PC-9 (cell line): ENCODE data around the gene LSM6. TPM values are rescaled to one million over a fixed set of nuclear protein-coding genes. Genes with fewer than 3 reads are reported as not detected.

Experiments
- BruUV-seq: library from RNA; stranded (reverse); fragments of 400-500 nt; replicated peaks from 2 replicates; lab custom pipeline; 2021; lab: Mats Ljungman, UMichigan
- CTCF ChIA-PET: fragments of 300-600 bp; sonication (Branson Sonifier 250); formaldehyde crosslinking; loops from one replicate; lab custom pipeline; 2022; ENCODE audit warnings: antibody characterized with exemption; lab: Charles Lee
- POLR2A ChIA-PET: fragments of 300-600 bp; sonication (Branson Sonifier 250); formaldehyde crosslinking; loops from one replicate; lab custom pipeline; 2022; ENCODE audit warnings: antibody characterized with exemption; ENCODE audit not compliant: unreplicated experiment; lab: Charles Lee
- DNase-seq, 2 experiments: peaks; one replicate each; pipeline versions ENCODE4 v3.0.0 to v3.0.0-alpha.2; 2015 to 2022; ENCODE audit warnings: mixed read lengths in 1 of 2
- H2AFZ ChIP-seq: fragments of 200-600 bp; sonication (generic); 2 replicates; pipeline ENCODE4 v1.8.1; 2017; ENCODE audit warnings: antibody characterized with exemption
- H3F3A ChIP-seq: fragments of 200-600 bp; sonication (generic); 2 replicates; pipeline ENCODE4 v1.8.1; 2017; ENCODE audit warnings: antibody characterized with exemption, mild to moderate bottlenecking, low read depth; ENCODE audit not compliant: insufficient read depth
- H3K27ac ChIP-seq: fragments of 200-600 bp; sonication (generic); 2 replicates; pipeline ENCODE4 v1.6.1; 2016; ENCODE audit warnings: mixed run types
- H3K27me3 ChIP-seq: fragments of 200-600 bp; sonication (generic); 2 replicates; pipeline ENCODE4 v1.6.1; 2016; ENCODE audit warnings: low read depth, mixed run types; ENCODE audit not compliant: insufficient read depth
- H3K36me3 ChIP-seq: fragments of 200-600 bp; sonication (generic); 2 replicates; pipeline ENCODE4 v1.6.1; 2016; ENCODE audit warnings: low read depth, mixed run types
- H3K4me1 ChIP-seq: fragments of 200-600 bp; sonication (generic); replicated peaks from 2 replicates; pipeline ENCODE4 v1.6.1; 2016; ENCODE audit warnings: mixed run types; ENCODE audit not compliant: insufficient read depth
- H3K4me2 ChIP-seq: fragments of 200-600 bp; sonication (generic); 2 replicates; pipeline ENCODE4 v1.6.1; 2017; ENCODE audit warnings: mixed run types
- H3K4me3 ChIP-seq: fragments of 200-600 bp; sonication (generic); 2 replicates; pipeline ENCODE4 v1.6.1; 2016; ENCODE audit warnings: mixed run types
- H3K79me2 ChIP-seq: fragments of 200-600 bp; sonication (generic); 2 replicates; pipeline ENCODE4 v1.6.1; 2017; ENCODE audit warnings: low read depth, mixed run types
- H3K9me2 ChIP-seq: fragments of 200-600 bp; sonication (generic); 2 replicates; pipeline ENCODE4 v1.8.1; 2017; ENCODE audit warnings: mild to moderate bottlenecking; ENCODE audit not compliant: insufficient read depth
- H3K9me3 ChIP-seq: fragments of 200-600 bp; sonication (generic); 2 replicates; pipeline ENCODE4 v1.8.1; 2016; ENCODE audit warnings: low read depth; ENCODE audit not compliant: insufficient read depth
- H4K20me1 ChIP-seq: fragments of 200-600 bp; sonication (generic); 2 replicates; pipeline ENCODE4 v1.8.1; 2017; ENCODE audit not compliant: insufficient read depth
- CTCF ChIP-seq: fragments of 200-600 bp; sonication (generic); conservative IDR thresholded peaks from 2 replicates; pipeline ENCODE4 v1.6.1; 2017; ENCODE audit warnings: mixed run types, antibody characterized with exemption, mild to moderate bottlenecking, moderate library complexity
- EZH2 ChIP-seq: fragments of 200-600 bp; sonication (generic); IDR thresholded peaks from 2 replicates; pipeline ENCODE4 v1.8.0; 2017; ENCODE audit warnings: antibody characterized with exemption, low read depth
- intact Hi-C: fragments of 100-400 bp; cut with micrococcal nuclease; formaldehyde crosslinking; loops from one replicate; pipeline ENCODE4 v1.10.0; 2022; ENCODE audit not compliant: unreplicated experiment
- total RNA-seq: library from RNA; stranded (reverse); gene quantifications from 2 replicates; pipeline ENCODE4 v1.2.3, GENCODE V29; 2021

LSM6 gene
- total RNA-seq, 1 experiment from 2014 or later = 45.6 TPM

DNA sequence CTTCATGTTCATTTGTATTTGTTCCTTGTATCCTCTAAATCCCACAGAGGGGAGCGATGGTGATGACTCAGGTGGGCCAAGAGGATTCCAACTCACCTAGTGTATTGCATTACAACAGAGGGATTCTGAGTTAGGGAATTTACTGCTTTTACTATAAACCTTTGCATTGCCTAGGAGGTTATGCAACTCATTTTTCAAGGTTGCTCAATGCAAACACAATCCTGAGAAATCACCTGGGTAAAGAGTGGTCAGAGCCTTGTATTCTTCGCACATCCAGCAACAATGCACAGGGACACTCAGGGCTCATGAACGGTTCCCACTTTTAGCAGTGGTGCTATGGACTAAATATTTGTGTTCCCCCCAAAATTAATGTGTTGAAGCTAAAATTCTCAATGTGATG is 28.6 kb upstream of the LSM6 start:
- no TSS peak for BruUV-seq
- H3F3A ChIP-seq = no peaks in the 10 kb centered on the region
- no peaks in the 10 kb centered on the region for H3K4me1 ChIP-seq
- no peaks in the 10 kb centered on the region for H3K36me3 ChIP-seq
- CTCF ChIA-PET = no interaction called here
- no peak overlapping the region for H3K27ac ChIP-seq
- DNase-seq = no peak
- H3K79me2 ChIP-seq = no peaks in the 10 kb centered on the region
- no peaks in the 10 kb centered on the region for H3K9me2 ChIP-seq
- H2AFZ ChIP-seq = no peak overlapping the region
- POLR2A ChIA-PET = no interaction called here
- no peaks in the 10 kb centered on the region for H3K27me3 ChIP-seq
- no peak overlapping the region for H3K4me3 ChIP-seq
- H3K9me3 ChIP-seq = no peaks in the 10 kb centered on the region
- TF ChIP-seq CTCF (no peak), EZH2 (no peak)
- intact Hi-C loops = no loop called here
- H3K4me2 ChIP-seq = no peak overlapping the region
- H4K20me1 ChIP-seq = no peaks in the 10 kb centered on the region

DNA sequence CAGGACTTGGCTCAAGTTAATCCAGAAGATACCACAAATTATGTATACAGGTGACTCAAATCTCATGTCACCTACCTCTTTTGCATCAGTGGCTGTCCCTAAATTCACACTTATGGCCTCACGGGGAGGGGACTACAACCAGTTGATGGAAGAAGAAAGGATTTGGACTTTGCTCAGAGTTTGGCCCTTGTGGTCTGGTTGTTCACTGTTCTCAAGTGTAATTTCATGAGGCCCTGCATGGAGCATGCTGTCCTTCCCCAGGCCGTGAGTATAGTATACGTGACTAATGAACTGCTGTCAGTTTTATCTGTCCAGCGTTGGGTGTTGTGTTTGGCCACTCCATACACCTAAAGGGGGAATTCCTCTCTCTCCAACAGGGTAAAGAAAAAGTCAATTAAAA is 27.5 kb upstream of the LSM6 start:
- H3K27me3 ChIP-seq = no peaks in the 10 kb centered on the region
- no TSS peak for BruUV-seq
- H3F3A ChIP-seq = no peaks in the 10 kb centered on the region
- H3K9me3 ChIP-seq = no peaks in the 10 kb centered on the region
- POLR2A ChIA-PET = no interaction called here
- CTCF ChIA-PET = no interaction called here
- H3K79me2 ChIP-seq = no peaks in the 10 kb centered on the region
- no peaks in the 10 kb centered on the region for H3K9me2 ChIP-seq
- H4K20me1 ChIP-seq = no peaks in the 10 kb centered on the region
- intact Hi-C loops = no loop called here
- H3K27ac ChIP-seq = no peak overlapping the region
- H3K4me2 ChIP-seq = no peak overlapping the region
- H2AFZ ChIP-seq = no peak overlapping the region
- no peaks in the 10 kb centered on the region for H3K36me3 ChIP-seq
- no peak for DNase-seq
- H3K4me1 ChIP-seq = no peaks in the 10 kb centered on the region
- no peak overlapping the region for H3K4me3 ChIP-seq
- no peak for TF ChIP-seq CTCF
- TF ChIP-seq EZH2 = no peak

DNA sequence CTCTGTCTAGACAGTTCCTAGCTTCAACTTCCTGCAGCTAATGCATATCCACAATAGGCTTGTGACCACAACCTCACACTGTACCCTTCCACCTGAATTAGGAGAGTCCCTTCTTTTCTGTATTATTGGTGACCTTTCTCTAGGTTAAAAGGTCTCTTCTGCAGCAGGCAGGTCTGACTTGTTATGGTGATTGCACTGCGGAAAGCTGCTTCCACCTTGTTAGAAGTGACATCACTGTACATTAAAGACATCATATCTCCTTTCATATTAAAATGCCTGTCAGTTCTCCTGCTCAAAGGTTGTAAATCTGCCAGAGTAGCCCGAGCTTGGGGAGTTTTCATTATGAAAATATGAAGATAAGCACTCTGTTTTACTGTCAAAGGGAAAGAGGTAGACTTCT is 21.5 kb upstream of the LSM6 start:
- Histone ChIP-seq H3K9me3 (no peaks in the 10 kb centered on the region), H3F3A (no peaks in the 10 kb centered on the region), H3K36me3 (no peaks in the 10 kb centered on the region), H3K4me2 (no peak overlapping the region), H3K27me3 (no peaks in the 10 kb centered on the region), H4K20me1 (no peaks in the 10 kb centered on the region), H3K9me2 (no peaks in the 10 kb centered on the region), H3K4me1 (no peaks in the 10 kb centered on the region), H3K27ac (no peak overlapping the region), H3K4me3 (no peak overlapping the region), H3K79me2 (no peaks in the 10 kb centered on the region), H2AFZ (no peak overlapping the region)
- no peak for DNase-seq
- ChIA-PET POLR2A (no interaction called here), CTCF (no interaction called here)
- intact Hi-C loops = no loop called here
- no TSS peak for BruUV-seq
- TF ChIP-seq CTCF (no peak), EZH2 (no peak)
